ENCODE results near the gene TNFRSF1A.

The TNFRSF1A gene

DNA sequence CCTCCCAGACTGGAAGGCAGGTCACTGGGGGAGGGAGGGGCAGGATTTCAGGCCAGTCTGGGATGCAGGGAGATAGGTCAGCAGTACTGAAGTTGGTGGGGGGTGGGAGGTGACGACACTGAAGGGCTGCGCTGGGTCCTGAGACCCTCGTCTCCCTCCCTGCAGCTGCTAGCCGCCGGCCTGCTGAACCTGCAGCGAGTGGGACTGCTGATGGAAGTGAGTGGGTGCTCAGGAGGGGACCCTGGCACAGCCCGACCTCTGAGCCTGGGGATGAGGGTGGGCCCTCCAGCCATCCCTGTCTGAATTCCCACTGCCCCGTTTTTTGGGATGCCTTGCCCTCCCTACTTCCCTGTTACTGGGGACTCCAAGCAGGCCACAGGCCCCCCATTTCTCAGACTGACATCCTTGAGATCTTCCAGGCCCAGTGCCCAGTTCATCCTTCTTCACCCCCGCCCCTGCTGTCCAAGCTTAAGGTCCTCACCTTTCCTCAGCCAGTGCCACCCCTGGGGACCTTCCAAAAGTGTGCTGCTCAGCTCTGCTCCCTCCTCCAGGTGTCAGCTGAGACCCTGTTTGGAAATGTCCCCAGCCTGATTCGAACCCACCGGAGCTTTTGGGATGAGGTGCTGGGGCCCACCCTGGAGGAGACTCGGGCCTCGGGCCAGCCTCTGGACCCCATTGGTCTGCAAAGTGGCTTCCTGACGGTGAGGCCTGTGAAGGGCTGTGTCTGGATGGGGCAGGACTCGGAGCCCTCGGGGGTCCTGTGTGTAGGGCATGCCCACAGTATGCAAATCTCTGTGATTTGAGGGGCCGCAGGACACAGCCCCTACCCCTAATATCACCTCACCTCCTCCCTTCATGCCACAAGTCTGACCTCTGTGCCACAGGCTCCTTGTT, 25.9 kb downstream of the TNFRSF1A start:
- Histone ChIP-seq H3K27me3 (ENCODE audit: low read length) (no peaks in the 10 kb centered on the region), H3F3A (ENCODE audit: insufficient read depth) (no peaks in the 10 kb centered on the region), H4K20me1 (ENCODE audit: low read depth, low read length) (no peaks in the 10 kb centered on the region), H3K79me2 (ENCODE audit: insufficient read depth, low read length) (no peaks in the 10 kb centered on the region), H3K9me2 (replicated peaks; ENCODE audit: insufficient read depth, low read length) (no peaks in the 10 kb centered on the region), H3K36me3 (ENCODE audit: low read length) (no peaks in the 10 kb centered on the region), H3K27ac (ENCODE audit: low read depth, low read length) (no peak overlapping the region), H3K9me3 (ENCODE audit: insufficient read depth, low read length) (no peaks in the 10 kb centered on the region), H3K4me2 (ENCODE audit: low read depth, low read length, poor library complexity, severe bottlenecking) (no peak overlapping the region), H3K4me3 (ENCODE audit: insufficient read depth, low read length, poor library complexity, severe bottlenecking) (no peak overlapping the region), H2AFZ (ENCODE audit: low read depth, low read length, severe bottlenecking) (no peak overlapping the region), H3K9ac (ENCODE audit: low read length) (no peak overlapping the region)
- TF ChIP-seq EZH2phosphoT487 (conservative IDR thresholded peaks at IDR 0.05; ENCODE audit: low read length): no peak
- TF ChIP-seq, protein P1, sequence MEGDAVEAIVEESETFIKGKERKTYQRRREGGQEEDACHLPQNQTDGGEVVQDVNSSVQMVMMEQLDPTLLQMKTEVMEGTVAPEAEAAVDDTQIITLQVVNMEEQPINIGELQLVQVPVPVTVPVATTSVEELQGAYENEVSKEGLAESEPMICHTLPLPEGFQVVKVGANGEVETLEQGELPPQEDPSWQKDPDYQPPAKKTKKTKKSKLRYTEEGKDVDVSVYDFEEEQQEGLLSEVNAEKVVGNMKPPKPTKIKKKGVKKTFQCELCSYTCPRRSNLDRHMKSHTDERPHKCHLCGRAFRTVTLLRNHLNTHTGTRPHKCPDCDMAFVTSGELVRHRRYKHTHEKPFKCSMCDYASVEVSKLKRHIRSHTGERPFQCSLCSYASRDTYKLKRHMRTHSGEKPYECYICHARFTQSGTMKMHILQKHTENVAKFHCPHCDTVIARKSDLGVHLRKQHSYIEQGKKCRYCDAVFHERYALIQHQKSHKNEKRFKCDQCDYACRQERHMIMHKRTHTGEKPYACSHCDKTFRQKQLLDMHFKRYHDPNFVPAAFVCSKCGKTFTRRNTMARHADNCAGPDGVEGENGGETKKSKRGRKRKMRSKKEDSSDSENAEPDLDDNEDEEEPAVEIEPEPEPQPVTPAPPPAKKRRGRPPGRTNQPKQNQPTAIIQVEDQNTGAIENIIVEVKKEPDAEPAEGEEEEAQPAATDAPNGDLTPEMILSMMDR (IDR thresholded peaks at IDR 0.05; ENCODE audit: insufficient read depth, low read length, poor library complexity, severe bottlenecking): no peak

DNA sequence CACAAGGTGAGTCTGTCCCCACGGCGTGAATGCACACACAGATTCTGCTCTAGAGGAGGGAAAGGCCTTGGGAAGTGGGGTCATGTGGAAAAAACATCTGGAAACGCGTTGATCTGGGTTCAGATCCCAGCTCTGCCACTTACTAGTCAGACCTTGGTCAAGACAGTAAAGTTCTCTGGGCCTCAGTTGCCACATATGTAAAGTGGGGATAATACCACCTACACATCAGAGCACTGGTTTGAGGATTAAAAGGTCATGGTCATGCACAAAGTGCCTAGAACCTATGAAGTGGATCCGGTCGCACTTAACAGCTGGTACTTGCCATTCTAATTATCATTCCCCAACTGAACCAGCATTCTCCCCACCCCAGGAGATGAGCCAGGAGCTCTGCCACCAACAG, 26.7 kb downstream of the TNFRSF1A start:
- H3K9ac ChIP-seq (ENCODE audit: low read length): no peak overlapping the region
- H3K9me2 ChIP-seq (replicated peaks; ENCODE audit: insufficient read depth, low read length): no peaks in the 10 kb centered on the region
- H3K27ac ChIP-seq (ENCODE audit: low read depth, low read length): no peak overlapping the region
- H3K27me3 ChIP-seq (ENCODE audit: low read length): no peaks in the 10 kb centered on the region
- no peaks in the 10 kb centered on the region for H3K79me2 ChIP-seq (ENCODE audit: insufficient read depth, low read length)
- H3F3A ChIP-seq (ENCODE audit: insufficient read depth): no peaks in the 10 kb centered on the region
- H3K36me3 ChIP-seq (ENCODE audit: low read length): no peaks in the 10 kb centered on the region
- H3K4me2 ChIP-seq (ENCODE audit: low read depth, low read length, poor library complexity, severe bottlenecking): no peak overlapping the region
- H3K4me3 ChIP-seq (ENCODE audit: insufficient read depth, low read length, poor library complexity, severe bottlenecking): no peak overlapping the region
- H2AFZ ChIP-seq (ENCODE audit: low read depth, low read length, severe bottlenecking): no peak overlapping the region
- TF ChIP-seq, protein P1 (IDR thresholded peaks at IDR 0.05; ENCODE audit: insufficient read depth, low read length, poor library complexity, severe bottlenecking): no peak
- no peak for TF ChIP-seq EZH2phosphoT487 (conservative IDR thresholded peaks at IDR 0.05; ENCODE audit: low read length)
- no peaks in the 10 kb centered on the region for H3K9me3 ChIP-seq (ENCODE audit: insufficient read depth, low read length)
- no peaks in the 10 kb centered on the region for H4K20me1 ChIP-seq (ENCODE audit: low read depth, low read length)

DNA sequence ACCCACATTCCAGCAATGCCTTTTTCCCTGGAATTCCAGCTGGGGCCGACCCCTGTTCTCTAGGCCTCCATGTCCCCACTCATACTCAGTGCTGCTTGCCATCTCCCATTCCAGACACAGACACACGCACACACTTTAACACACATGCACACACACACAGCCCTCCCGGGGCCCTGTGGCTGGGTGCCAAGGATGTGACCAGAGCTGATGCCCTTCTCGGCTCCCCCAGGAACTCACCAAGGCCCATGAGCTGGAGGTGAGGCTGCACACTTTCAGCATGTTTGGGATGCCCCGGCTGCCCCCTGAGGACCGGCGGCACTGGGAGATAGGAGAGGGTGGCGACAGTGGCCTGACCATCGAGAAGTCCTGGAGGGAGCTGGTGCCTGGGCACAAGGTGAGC, 27.1 kb downstream of the TNFRSF1A start:
- no peaks in the 10 kb centered on the region for H3F3A ChIP-seq (ENCODE audit: insufficient read depth)
- no peak overlapping the region for H3K27ac ChIP-seq (ENCODE audit: low read depth, low read length)
- no peaks in the 10 kb centered on the region for H3K36me3 ChIP-seq (ENCODE audit: low read length)
- H3K4me3 ChIP-seq (ENCODE audit: insufficient read depth, low read length, poor library complexity, severe bottlenecking): no peak overlapping the region
- no peak overlapping the region for H3K9ac ChIP-seq (ENCODE audit: low read length)
- H4K20me1 ChIP-seq (ENCODE audit: low read depth, low read length): no peaks in the 10 kb centered on the region
- no peak for TF ChIP-seq EZH2phosphoT487 (conservative IDR thresholded peaks at IDR 0.05; ENCODE audit: low read length)
- H3K27me3 ChIP-seq (ENCODE audit: low read length): no peaks in the 10 kb centered on the region
- H3K9me3 ChIP-seq (ENCODE audit: insufficient read depth, low read length): no peaks in the 10 kb centered on the region
- no peaks in the 10 kb centered on the region for H3K79me2 ChIP-seq (ENCODE audit: insufficient read depth, low read length)
- H2AFZ ChIP-seq (ENCODE audit: low read depth, low read length, severe bottlenecking): no peak overlapping the region
- no peaks in the 10 kb centered on the region for H3K9me2 ChIP-seq (replicated peaks; ENCODE audit: insufficient read depth, low read length)
- H3K4me2 ChIP-seq (ENCODE audit: low read depth, low read length, poor library complexity, severe bottlenecking): no peak overlapping the region

DNA sequence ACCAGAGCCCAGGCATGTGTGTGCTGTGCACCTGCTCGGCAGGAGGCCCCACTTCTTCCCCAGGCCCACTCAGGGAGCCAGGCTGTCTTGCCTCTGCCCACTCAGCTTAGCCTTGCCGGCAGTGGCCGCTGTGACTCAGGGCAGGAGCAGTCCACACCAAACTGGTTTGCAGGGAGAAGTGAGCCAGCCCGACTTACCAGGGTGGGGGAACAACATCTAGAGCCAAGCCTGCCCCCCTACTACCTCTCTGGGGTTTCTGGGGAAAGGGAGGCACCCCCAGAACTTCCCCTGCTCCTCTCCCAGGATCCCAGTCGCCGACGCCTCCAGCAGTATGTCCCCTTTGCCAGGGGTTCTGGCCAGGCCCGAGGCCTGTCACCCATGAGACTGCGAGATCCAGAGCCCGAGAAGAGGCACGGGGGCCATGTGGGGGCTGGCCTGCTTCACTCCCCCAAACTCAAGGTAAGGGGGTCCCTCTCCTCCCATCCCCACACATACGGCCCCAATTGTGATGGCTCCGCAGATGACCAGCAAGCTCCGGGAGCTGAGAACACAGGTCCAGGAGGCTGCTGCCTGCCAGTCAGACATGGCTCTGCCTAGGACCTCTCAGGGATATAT, 28.4 kb downstream of the TNFRSF1A start:
- Histone ChIP-seq H2AFZ (ENCODE audit: low read depth, low read length, severe bottlenecking) (no peak overlapping the region), H3K4me3 (ENCODE audit: insufficient read depth, low read length, poor library complexity, severe bottlenecking) (no peak overlapping the region), H3K27ac (ENCODE audit: low read depth, low read length) (no peak overlapping the region), H3K9me3 (ENCODE audit: insufficient read depth, low read length) (no peaks in the 10 kb centered on the region), H4K20me1 (ENCODE audit: low read depth, low read length) (no peaks in the 10 kb centered on the region), H3K36me3 (ENCODE audit: low read length) (no peaks in the 10 kb centered on the region), H3K4me2 (ENCODE audit: low read depth, low read length, poor library complexity, severe bottlenecking) (no peak overlapping the region), H3K9ac (ENCODE audit: low read length) (no peak overlapping the region), H3K9me2 (replicated peaks; ENCODE audit: insufficient read depth, low read length) (no peaks in the 10 kb centered on the region), H3K79me2 (ENCODE audit: insufficient read depth, low read length) (no peaks in the 10 kb centered on the region), H3F3A (ENCODE audit: insufficient read depth) (no peaks in the 10 kb centered on the region), H3K27me3 (ENCODE audit: low read length) (no peaks in the 10 kb centered on the region)
- TF ChIP-seq EZH2phosphoT487 (conservative IDR thresholded peaks at IDR 0.05; ENCODE audit: low read length): no peak
- TF ChIP-seq, protein P1 (IDR thresholded peaks at IDR 0.05; ENCODE audit: insufficient read depth, low read length, poor library complexity, severe bottlenecking): no peak

All from SU-DHL-6 (cell line).